MCF 10A (cell line): ENCODE results near the gene PTPRK. TPM values are rescaled to one million over a fixed set of nuclear protein-coding genes. Genes with fewer than 3 reads are reported as not detected.

ENCODE experiments used
- BruUV-seq: library from RNA; stranded (reverse); fragments of 400-500 nt; replicated peaks from 2 replicates; lab custom pipeline; 2021; lab: Mats Ljungman, UMichigan
- CTCF ChIA-PET: fragments of 300-600 bp; sonication (Branson Sonifier 250); formaldehyde crosslinking; extraction: SDS; loops from one replicate; lab custom pipeline; 2021; ENCODE audit warnings: antibody characterized with exemption, inconsistent platforms; lab: Yijun Ruan, JAX
- POLR2A ChIA-PET: fragments of 300-600, 350-650 bp; sonication (Branson Sonifier 250); formaldehyde crosslinking; extraction: SDS; loops from one replicate; lab custom pipeline; 2020; ENCODE audit warnings: antibody characterized with exemption, inconsistent platforms; lab: Yijun Ruan, JAX
- DNase-seq: peaks from one replicate; pipeline ENCODE4 v3.0.0-alpha.2; 2018; ENCODE audit not compliant: unreplicated experiment
- H3K27ac Mint-ChIP-seq: one replicate; pipeline ENCODE4 v1.8.0; 2022; ENCODE audit warnings: mild to moderate bottlenecking, low read depth, mixed read lengths; ENCODE audit not compliant: unreplicated experiment
- H3K27me3 Mint-ChIP-seq: one replicate; pipeline ENCODE4 v1.8.0; 2022; ENCODE audit warnings: mixed read lengths; ENCODE audit not compliant: insufficient read depth, unreplicated experiment
- H3K36me3 Mint-ChIP-seq: one replicate; pipeline ENCODE4 v1.8.0; 2022; ENCODE audit warnings: mild to moderate bottlenecking, moderate library complexity, mixed read lengths; ENCODE audit not compliant: insufficient read depth, unreplicated experiment
- H3K4me1 Mint-ChIP-seq: one replicate; pipeline ENCODE4 v1.8.0; 2022; ENCODE audit warnings: mixed read lengths; ENCODE audit not compliant: insufficient read depth, unreplicated experiment
- H3K4me3 Mint-ChIP-seq: one replicate; pipeline ENCODE4 v1.8.0; 2022; ENCODE audit warnings: mild to moderate bottlenecking, moderate library complexity, mixed read lengths; ENCODE audit not compliant: unreplicated experiment
- H3K9me3 Mint-ChIP-seq: one replicate; pipeline ENCODE4 v1.8.0; 2022; ENCODE audit warnings: mixed read lengths; ENCODE audit not compliant: unreplicated experiment
- CTCF ChIP-seq: fragments of 200-600 bp; IDR thresholded peaks from one replicate; pipeline ENCODE4 v1.8.0; 2022; ENCODE audit warnings: antibody characterized with exemption, mild to moderate bottlenecking; ENCODE audit not compliant: unreplicated experiment
- intact Hi-C: fragments of 100-400 bp; cut with micrococcal nuclease; formaldehyde crosslinking; loops from 2 replicates; pipeline ENCODE4 v1.14.1; 2022
- total RNA-seq: library from RNA; stranded (reverse); gene quantifications from 2 replicates; pipeline ENCODE4 v1.2.3, GENCODE V29; 2022

The PTPRK gene
- total RNA-seq, 1 experiment from 2014 or later: 50.2 TPM

GRCh38 chr6:127939442-127940066 is 580.8 kb downstream of the PTPRK start:
- DNase-seq: no peak

GRCh38 chr6:127938701-127939100 is 581.7 kb downstream of the PTPRK start:
- peak; percentile 64 for DNase-seq
- Mint-ChIP-seq H3K36me3 (no peaks in the 10 kb centered on the region), H3K27me3 (no peaks in the 10 kb centered on the region), H3K9me3 (no peaks in the 10 kb centered on the region), H3K4me1 (peaks cover 12% of the 10 kb centered on the region), H3K27ac (peak overlapping the region; percentile 77), H3K4me3 (no peak overlapping the region)
- TF ChIP-seq CTCF: no peak
- ChIA-PET CTCF (interaction anchor here (0.8 kb wide), 1 partner anchor 389 kb away, joined by 4 read pairs; no protein-coding TSS in a partner anchor), POLR2A (interaction anchor here (1.2 kb wide), 1 partner anchor 23 kb away, joined by 4 read pairs; no protein-coding TSS in a partner anchor)
- no TSS peak for BruUV-seq
- intact Hi-C loops: no loop called here

More at GRCh38 chr6:127939442-127940066, 580.8 kb downstream of the PTPRK start:
- no TSS peak for BruUV-seq
- intact Hi-C loops: no loop called here
- ChIA-PET POLR2A (interaction anchor here (0.6 to 1.2 kb wide), 2 partner anchors 11 to 22 kb away, joined by 3 to 4 read pairs; no protein-coding TSS in a partner anchor), CTCF (interaction anchor here (0.8 to 1.0 kb wide), 2 partner anchors 22 to 390 kb away, joined by 4 to 5 read pairs; no protein-coding TSS in a partner anchor)
- Mint-ChIP-seq H3K9me3 (no peaks in the 10 kb centered on the region), H3K27me3 (no peaks in the 10 kb centered on the region), H3K4me1 (peaks cover 12% of the 10 kb centered on the region), H3K36me3 (no peaks in the 10 kb centered on the region), H3K27ac (peak overlapping the region; percentile 77), H3K4me3 (no peak overlapping the region)
- no peak for TF ChIP-seq CTCF

- BruUV-seq: no TSS peak
- Mint-ChIP-seq H3K9me3 (peaks cover 8% of the 10 kb centered on the region), H3K4me3 (no peak overlapping the region), H3K27me3 (no peaks in the 10 kb centered on the region), H3K27ac (peak overlapping the region; percentile 77), H3K36me3 (no peaks in the 10 kb centered on the region), H3K4me1 (peaks cover 12% of the 10 kb centered on the region)
- DNase-seq: no peak
- TF ChIP-seq CTCF: no peak
- POLR2A ChIA-PET: no interaction called here
- intact Hi-C loops: no loop called here
- CTCF ChIA-PET: interaction anchor here (0.6 to 1.3 kb wide), 2 partner anchors 13 to 33 kb away, joined by 3 to 5 read pairs; no protein-coding TSS in a partner anchor
Observed at GRCh38 chr6:127937747-127938146, 582.7 kb downstream of the PTPRK start.

GRCh38 chr6:127937102-127937501 is 583.3 kb downstream of the PTPRK start:
- no peaks in the 10 kb centered on the region for H3K27me3 Mint-ChIP-seq
- no peak for DNase-seq
- TF ChIP-seq CTCF: no peak
- H3K4me3 Mint-ChIP-seq: no peak overlapping the region
- ChIA-PET CTCF (interaction anchor here (1.1 to 1.3 kb wide), 2 partner anchors 13 kb away, joined by 4 to 5 read pairs; no protein-coding TSS in a partner anchor), POLR2A (no interaction called here)
- H3K36me3 Mint-ChIP-seq: no peaks in the 10 kb centered on the region
- peaks cover 12% of the 10 kb centered on the region for H3K4me1 Mint-ChIP-seq
- intact Hi-C loops: no loop called here
- no peak overlapping the region for H3K27ac Mint-ChIP-seq
- H3K9me3 Mint-ChIP-seq: peaks cover 11% of the 10 kb centered on the region
- BruUV-seq: no TSS peak
